ENCODE data around the gene COMMD9. TPM values are rescaled to one million over a fixed set of nuclear protein-coding genes. Genes with fewer than 3 reads are reported as not detected.

COMMD9 gene
- polyA plus RNA-seq, 1 of the 3 experiments (the other 2 are of a cell fraction): 44.2 TPM

DNA sequence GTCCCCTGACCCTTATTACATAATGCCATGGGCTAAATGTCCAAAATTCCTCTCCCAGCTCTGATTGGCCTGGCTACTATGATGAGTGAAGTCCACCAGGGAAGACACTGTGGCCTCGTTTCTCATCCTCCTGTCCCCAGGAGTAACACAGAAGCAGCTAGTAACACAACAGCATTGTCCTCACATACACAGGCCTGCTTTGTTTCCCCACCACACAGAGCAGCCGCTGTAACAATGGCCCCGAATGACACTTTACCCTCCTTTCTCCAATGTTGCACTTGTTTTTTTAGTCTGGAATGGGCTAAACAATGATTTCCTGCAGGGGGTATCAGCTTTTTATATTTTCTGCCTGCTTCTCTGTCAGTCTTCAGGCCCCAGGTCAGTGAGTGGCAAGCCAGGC is 6.7 kb upstream of the COMMD9 start, which contains the start of gene PRR5L:
Gene PRR5L, plus strand, starts transcription at position 363 of the 400 bp plus-strand sequence. CDS start 104,834 bp downstream, outside the sequence.
- Histone ChIP-seq H3K9me2 (no peaks in the 10 kb centered on the region), H3K9ac (no peak within 1 kb of the TSS), H3F3A (replicated peaks; ENCODE audit: insufficient read depth) (no peaks in the 10 kb centered on the region), H3K9me3 (no peaks in the 10 kb centered on the region), H3K4me2 (no peak within 1 kb of the TSS), H3K4me3 (ENCODE audit: low read depth in 2 of 2, low read length in 1 of 2) (no peak within 1 kb of the TSS), H3K27ac (ENCODE audit: low read depth in 2 of 2, low read length in 1 of 2) (no peak within 1 kb of the TSS), H3K36me3 (replicated peaks in 1 of 2; ENCODE audit: control insufficient read depth in 1 of 2, insufficient read depth in 2 of 2, low read length in 1 of 2) (no peaks in the 10 kb centered on the region), H3K79me2 (ENCODE audit: insufficient read depth) (no peaks in the 10 kb centered on the region), H3K27me3 (ENCODE audit: insufficient read depth) (no peaks in the 10 kb centered on the region), H2AFZ (ENCODE audit: low read depth) (no peak within 1 kb of the TSS), H3K4me1 (ENCODE audit: control insufficient read depth in 1 of 2, insufficient read depth in 2 of 2, low read depth in 1 of 2, low read length in 1 of 2) (peaks cover 0 to 4% of the 10 kb centered on the region in 2 experiments; a peak in 2 of 4 replicates), H4K20me1 (ENCODE audit: insufficient read depth) (no peaks in the 10 kb centered on the region)
- POLR2A ChIA-PET: no interaction called here
- CTCF ChIA-PET: interaction anchor here (1.1 to 8.9 kb wide), 5 partner anchors 21 to 474 kb away, joined by 3 to 109 read pairs (median 4); no protein-coding TSS in a partner anchor
- WGBS (ENCODE audit: low lambda C conversion rate): 78% methylated on average over 3 of the region's 3 CpGs
- no peak for DNase-seq
- no peak for TF ChIP-seq JUND (IDR thresholded peaks at IDR 0.05)
- TF ChIP-seq, protein P1, sequence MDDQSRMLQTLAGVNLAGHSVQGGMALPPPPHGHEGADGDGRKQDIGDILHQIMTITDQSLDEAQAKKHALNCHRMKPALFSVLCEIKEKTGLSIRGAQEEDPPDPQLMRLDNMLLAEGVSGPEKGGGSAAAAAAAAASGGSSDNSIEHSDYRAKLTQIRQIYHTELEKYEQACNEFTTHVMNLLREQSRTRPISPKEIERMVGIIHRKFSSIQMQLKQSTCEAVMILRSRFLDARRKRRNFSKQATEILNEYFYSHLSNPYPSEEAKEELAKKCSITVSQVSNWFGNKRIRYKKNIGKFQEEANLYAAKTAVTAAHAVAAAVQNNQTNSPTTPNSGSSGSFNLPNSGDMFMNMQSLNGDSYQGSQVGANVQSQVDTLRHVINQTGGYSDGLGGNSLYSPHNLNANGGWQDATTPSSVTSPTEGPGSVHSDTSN (IDR thresholded peaks at IDR 0.05): no peak
- TF ChIP-seq FOXM1 (IDR thresholded peaks at IDR 0.05; ENCODE audit: low read depth): no peak
- TF ChIP-seq SMC3 (IDR thresholded peaks at IDR 0.05; ENCODE audit: low read depth, low read length): no peak
- no peak for TF ChIP-seq NFIC (IDR thresholded peaks at IDR 0.05; ENCODE audit: borderline replicate concordance)
- no peak for TF ChIP-seq RXRA (IDR thresholded peaks at IDR 0.05; ENCODE audit: borderline replicate concordance, low read depth)
- TF ChIP-seq FOSL2 (IDR thresholded peaks at IDR 0.05; ENCODE audit: borderline replicate concordance, low read depth): no peak
- TF ChIP-seq, protein P2, sequence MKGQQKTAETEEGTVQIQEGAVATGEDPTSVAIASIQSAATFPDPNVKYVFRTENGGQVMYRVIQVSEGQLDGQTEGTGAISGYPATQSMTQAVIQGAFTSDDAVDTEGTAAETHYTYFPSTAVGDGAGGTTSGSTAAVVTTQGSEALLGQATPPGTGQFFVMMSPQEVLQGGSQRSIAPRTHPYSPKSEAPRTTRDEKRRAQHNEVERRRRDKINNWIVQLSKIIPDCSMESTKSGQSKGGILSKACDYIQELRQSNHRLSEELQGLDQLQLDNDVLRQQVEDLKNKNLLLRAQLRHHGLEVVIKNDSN (IDR thresholded peaks at IDR 0.05; ENCODE audit: borderline replicate concordance, low read depth): no peak
- no peak for TF ChIP-seq RAD21 (IDR thresholded peaks at IDR 0.05; ENCODE audit: low read length)
- no peak for TF ChIP-seq SIN3A (IDR thresholded peaks at IDR 0.05; ENCODE audit: borderline replicate concordance, low read depth, low read length)
- no peak for TF ChIP-seq POLR2AphosphoS5 (IDR thresholded peaks at IDR 0.05; ENCODE audit: low read depth, low read length)
- no peak for TF ChIP-seq GATA2 (CRISPR knock-in tag; IDR thresholded peaks at IDR 0.05)
- TF ChIP-seq, protein P3, sequence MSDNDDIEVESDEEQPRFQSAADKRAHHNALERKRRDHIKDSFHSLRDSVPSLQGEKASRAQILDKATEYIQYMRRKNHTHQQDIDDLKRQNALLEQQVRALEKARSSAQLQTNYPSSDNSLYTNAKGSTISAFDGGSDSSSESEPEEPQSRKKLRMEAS (IDR thresholded peaks at IDR 0.05; ENCODE audit: low read depth): no peak
- no peak for TF ChIP-seq EP300 (IDR thresholded peaks at IDR 0.05; ENCODE audit: borderline replicate concordance in 1 of 2, low read depth in 1 of 2, low read length in 1 of 2)
- TF ChIP-seq NRF1 (IDR thresholded peaks at IDR 0.05; ENCODE audit: low read depth, low read length): no peak
- no peak for TF ChIP-seq CHD2 (IDR thresholded peaks at IDR 0.05; ENCODE audit: low read length, partially characterized antibody)
- no peak for TF ChIP-seq FOXJ3 (CRISPR knock-in tag; IDR thresholded peaks at IDR 0.05)
- TF ChIP-seq, protein P4, sequence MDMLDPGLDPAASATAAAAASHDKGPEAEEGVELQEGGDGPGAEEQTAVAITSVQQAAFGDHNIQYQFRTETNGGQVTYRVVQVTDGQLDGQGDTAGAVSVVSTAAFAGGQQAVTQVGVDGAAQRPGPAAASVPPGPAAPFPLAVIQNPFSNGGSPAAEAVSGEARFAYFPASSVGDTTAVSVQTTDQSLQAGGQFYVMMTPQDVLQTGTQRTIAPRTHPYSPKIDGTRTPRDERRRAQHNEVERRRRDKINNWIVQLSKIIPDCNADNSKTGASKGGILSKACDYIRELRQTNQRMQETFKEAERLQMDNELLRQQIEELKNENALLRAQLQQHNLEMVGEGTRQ (IDR thresholded peaks at IDR 0.05; ENCODE audit: borderline replicate concordance, low read depth, low read length): no peak
